Skeletal muscle tissue (tissue), 4 donors: ENCODE results near the gene ZNF33B. TPM values are rescaled to one million over a fixed set of nuclear protein-coding genes. Genes with fewer than 3 reads are reported as not detected.
"Not testable (repeated sequence)": the region's sequence is repeated elsewhere in the genome, so short reads cannot be mapped to it uniquely, and the experiment has no call there.

Experiments used
- H3K27ac ChIP-seq: one replicate; pipeline ENCODE4 v1.7.0; 2013; ENCODE audit warnings: mild to moderate bottlenecking, low read depth, low read length, inconsistent platforms
- H3K27me3 ChIP-seq, 3 donors: one replicate each; pipeline ENCODE4 v1.7.0; 2013; ENCODE audit warnings: low read length in 3 of 3; ENCODE audit not compliant: control insufficient read depth in 3 of 3, insufficient read depth in 3 of 3
- H3K36me3 ChIP-seq, 3 donors: one replicate each; pipeline ENCODE4 v1.7.0; 2013; ENCODE audit warnings: low read length in 3 of 3; ENCODE audit not compliant: control insufficient read depth in 3 of 3, insufficient read depth in 3 of 3
- H3K4me1 ChIP-seq, 3 donors: one replicate each; pipeline ENCODE4 v1.7.0; 2013; ENCODE audit warnings: low read length in 3 of 3, mild to moderate bottlenecking in 3 of 3; ENCODE audit not compliant: control insufficient read depth in 3 of 3, insufficient read depth in 3 of 3
- H3K4me3 ChIP-seq, 3 donors: one replicate each; pipeline ENCODE4 v1.7.0; 2013; ENCODE audit warnings: low read length in 3 of 3
- H3K9ac ChIP-seq, 3 donors: one replicate each; pipeline ENCODE4 v1.7.0; 2013; ENCODE audit warnings: low read length in 3 of 3, mild to moderate bottlenecking in 3 of 3, moderate library complexity in 2 of 3, low read depth in 1 of 3
- H3K9me3 ChIP-seq, 3 donors: one replicate each; pipeline ENCODE4 v1.7.0; 2013; ENCODE audit warnings: low read length in 3 of 3; ENCODE audit not compliant: control insufficient read depth in 3 of 3
- total RNA-seq: library from RNA; depleted of rRNA; stranded (reverse); fragments of >200 nt; gene quantifications from one replicate; pipeline ENCODE4 v1.2.3, GENCODE V29; 2014
- donor health status: Osteomylitis.

ZNF33B gene
- 8.4 TPM for total RNA-seq

DNA sequence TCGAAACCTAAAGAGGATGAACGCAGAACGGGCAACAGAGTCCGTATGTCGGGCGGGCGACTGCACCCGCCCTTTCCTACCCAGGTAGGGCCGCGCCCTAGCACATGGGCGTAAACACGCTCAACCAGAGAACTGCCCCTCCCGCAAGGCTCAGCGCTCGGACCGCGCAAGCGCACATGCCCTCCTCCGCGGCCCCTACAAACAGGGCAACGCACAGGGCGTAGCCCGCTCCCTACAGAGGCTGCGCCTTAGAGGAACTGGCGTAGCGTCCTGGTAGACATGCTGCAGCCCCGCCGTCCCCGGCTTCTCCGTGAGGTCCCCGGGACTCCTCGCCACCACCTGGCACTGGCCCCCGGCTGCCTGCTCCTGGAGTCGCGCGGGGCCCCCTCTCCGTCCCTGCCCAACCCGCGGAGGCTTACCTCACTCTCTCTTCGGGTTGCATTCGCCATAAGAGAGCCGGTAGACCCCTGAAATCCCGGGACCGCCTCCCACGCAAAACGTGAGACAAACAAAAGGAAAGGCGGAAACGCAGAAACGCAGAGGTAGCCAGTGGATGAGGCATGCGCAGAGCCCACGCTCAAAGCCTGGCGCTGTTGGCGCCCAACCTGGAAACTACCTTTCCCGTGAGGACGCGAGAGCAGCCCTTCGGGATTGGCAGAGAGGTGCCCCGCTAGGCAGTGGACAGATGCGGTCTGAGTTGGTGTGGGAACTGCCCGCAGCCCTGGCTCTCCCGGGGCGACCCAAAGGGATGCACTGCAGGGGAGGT lies at the start of gene ZNF33B:
ZNF33B (minus strand) TSS at position 516 of the 766 bp plus-strand sequence. CDS start 1,642 bp downstream, outside the sequence.
- Histone ChIP-seq H3K27me3 (no peaks in the 10 kb centered on the region), H3K4me3 (peak within 1 kb of the TSS; percentile 89 to 97 (median 94)), H3K9ac (peak within 1 kb of the TSS; percentile 76 to 94 (median 87)), H3K4me1 (peaks cover 4 to 17% (median 6%) of the 10 kb centered on the region in 3 donors), H3K36me3 (peaks cover 0 to 4% (median 0%) of the 10 kb centered on the region in 3 donors), H3K9me3 (no peaks in the 10 kb centered on the region), H3K27ac (peak within 1 kb of the TSS; percentile 75)

DNA sequence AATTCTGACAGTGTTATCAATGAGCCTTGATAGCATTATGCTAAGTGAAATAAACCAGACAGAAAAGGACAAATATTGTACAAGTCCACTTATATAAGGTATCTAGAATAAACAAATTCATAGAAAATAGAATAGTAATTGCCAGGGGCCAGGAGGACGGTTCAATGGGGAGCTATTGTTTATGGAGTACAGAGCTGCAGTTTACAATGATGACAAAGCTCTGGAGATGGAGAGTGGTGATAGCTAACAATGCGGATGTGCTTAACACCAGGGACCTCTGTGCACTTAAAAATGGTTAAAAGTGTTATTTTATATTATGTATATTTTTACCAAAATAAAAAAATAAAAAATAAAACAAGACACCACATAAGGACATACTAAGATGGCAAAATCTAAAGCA lies 46.1 kb upstream of the ZNF33B start:
- H3K27ac ChIP-seq: no peak overlapping the region
- no peaks in the 10 kb centered on the region for H3K27me3 ChIP-seq
- no peaks in the 10 kb centered on the region for H3K9me3 ChIP-seq
- H3K4me1 ChIP-seq: no peaks in the 10 kb centered on the region
- H3K9ac ChIP-seq: no peak overlapping the region
- H3K36me3 ChIP-seq: no peaks in the 10 kb centered on the region
- no peak overlapping the region for H3K4me3 ChIP-seq

DNA sequence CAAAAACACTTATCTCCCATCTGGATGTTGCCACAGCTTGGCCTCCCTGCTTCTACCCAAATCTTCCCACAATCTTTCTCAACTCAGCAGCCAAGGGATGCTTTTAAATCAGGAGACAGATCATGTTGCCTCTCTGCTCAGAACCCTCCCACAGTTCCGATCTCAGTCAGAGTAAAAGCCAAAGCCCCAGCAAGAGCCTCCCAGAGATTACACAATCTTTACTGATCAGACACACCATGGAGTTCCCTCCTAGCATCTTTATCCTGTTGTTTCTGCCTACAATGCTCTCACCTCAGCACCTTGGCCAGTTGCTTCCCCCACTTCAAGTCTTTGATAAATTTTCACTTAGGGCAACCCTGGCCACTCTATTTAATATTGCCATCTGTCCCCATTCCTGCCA lies 41.9 kb upstream of the ZNF33B start:
- Histone ChIP-seq H3K36me3 (no peaks in the 10 kb centered on the region), H3K9me3 (no peaks in the 10 kb centered on the region), H3K4me1 (no peaks in the 10 kb centered on the region), H3K27me3 (no peaks in the 10 kb centered on the region), H3K9ac (no peak overlapping the region), H3K4me3 (no peak overlapping the region), H3K27ac (no peak overlapping the region)

DNA sequence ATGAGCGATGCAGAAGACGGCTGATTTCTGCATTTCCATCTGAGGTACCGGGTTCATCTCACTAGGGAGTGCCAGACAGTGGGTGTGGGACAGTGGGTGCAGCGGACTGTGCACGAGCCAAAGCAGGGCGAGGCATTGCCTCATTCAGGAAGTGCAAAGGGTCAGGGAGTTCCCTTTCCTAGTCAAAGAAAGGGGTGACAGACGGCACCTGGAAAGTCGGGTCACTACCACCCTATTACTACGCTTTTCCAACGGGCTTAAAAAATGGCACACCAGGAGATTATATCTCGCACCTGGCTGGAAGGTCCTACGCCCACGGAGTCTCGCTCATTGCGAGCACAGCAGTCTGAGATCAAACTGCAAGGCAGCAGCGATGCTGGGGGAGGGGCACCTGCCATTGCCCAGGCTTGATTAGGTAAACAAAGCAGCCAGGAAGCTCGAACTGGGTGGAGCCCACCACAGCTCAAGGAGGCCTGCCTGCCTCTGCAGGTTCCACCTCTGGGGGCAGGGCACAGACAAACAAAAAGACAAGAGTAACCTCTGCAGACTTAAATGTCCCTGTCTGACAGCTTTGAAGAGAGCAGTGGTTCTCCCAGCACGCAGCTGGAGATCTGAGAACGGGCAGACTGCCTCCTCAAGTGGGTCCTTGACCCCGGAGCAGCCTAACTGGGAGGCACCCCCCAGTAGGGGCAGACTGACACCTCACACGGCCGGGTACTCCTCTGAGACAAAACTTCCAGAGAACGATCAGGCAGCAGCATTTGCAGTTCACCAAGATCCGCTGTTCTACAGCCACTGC lies 27.0 kb upstream of the ZNF33B start:
- not testable (repeated sequence) for H3K27ac ChIP-seq, H3K9me3 ChIP-seq, H3K4me1 ChIP-seq, H3K9ac ChIP-seq, H3K27me3 ChIP-seq, H3K4me3 ChIP-seq, H3K36me3 ChIP-seq

DNA sequence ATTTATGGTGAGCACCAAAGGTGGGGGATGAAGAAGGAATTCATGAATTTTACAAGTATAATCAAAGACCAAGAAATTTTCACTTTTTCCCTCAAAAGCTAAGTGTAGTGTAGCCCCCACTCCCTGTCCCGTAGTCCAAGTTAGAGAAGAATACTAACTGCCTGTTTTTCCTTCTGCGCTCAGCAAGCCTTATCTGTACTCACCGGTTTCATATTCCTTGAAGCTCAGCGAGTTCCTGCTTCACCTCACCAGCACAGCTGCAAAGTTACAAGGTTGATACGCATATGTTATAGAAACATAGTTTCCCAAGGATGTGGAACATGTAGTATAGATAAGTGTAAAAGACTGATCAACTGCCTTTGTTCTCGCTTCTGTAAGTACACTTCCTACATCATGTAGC lies 16.0 kb upstream of the ZNF33B start:
- no peaks in the 10 kb centered on the region for H3K36me3 ChIP-seq
- no peak overlapping the region for H3K27ac ChIP-seq
- H3K9ac ChIP-seq: no peak overlapping the region
- no peaks in the 10 kb centered on the region for H3K27me3 ChIP-seq
- no peaks in the 10 kb centered on the region for H3K9me3 ChIP-seq
- no peaks in the 10 kb centered on the region for H3K4me1 ChIP-seq
- no peak overlapping the region for H3K4me3 ChIP-seq

DNA sequence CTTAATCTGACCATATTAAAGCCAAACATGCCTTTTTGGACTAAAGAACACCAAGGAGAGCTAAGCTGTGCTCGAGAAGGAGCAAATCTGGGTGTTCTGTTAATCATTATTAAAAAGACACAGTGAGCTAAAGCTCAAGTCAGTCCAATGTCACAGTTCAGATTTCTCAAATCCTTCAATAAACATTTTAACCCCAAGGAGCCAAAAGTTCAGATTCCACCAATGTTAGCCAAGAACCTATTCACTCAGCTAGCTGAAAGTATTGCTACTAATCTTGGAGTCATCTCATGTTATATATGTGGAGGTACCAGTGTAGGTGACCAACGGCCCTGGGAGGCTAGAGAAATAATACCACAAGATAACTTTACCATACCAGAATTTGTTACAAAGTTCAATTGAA lies 14.5 kb upstream of the ZNF33B start:
- no peak overlapping the region for H3K27ac ChIP-seq
- H3K9me3 ChIP-seq: no peaks in the 10 kb centered on the region
- no peak overlapping the region for H3K9ac ChIP-seq
- H3K27me3 ChIP-seq: peaks cover 0 to 2% (median 0%) of the 10 kb centered on the region in 3 donors
- H3K36me3 ChIP-seq: no peaks in the 10 kb centered on the region
- H3K4me3 ChIP-seq: no peak overlapping the region
- no peaks in the 10 kb centered on the region for H3K4me1 ChIP-seq

DNA sequence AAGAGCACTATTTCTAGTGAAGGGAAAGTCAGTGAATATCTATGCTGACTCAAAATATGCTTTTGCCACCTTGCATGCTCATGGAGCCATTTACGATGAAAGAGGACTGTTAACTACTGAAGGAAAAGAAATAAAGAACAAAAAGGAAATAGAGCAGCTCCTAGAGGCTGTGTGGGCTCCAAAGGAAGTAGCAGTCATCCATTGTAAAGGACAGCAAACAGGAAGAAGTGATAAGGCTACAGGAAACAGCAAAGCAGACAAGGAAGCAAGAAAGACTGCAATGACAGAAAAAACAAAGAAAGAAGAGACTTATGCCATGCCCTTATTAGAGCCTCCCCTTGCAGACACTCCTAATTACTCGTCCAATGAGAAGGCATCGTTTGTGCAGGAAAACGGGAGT lies 12.0 kb upstream of the ZNF33B start:
- no peaks in the 10 kb centered on the region for H3K4me1 ChIP-seq
- H3K9me3 ChIP-seq: no peaks in the 10 kb centered on the region
- H3K36me3 ChIP-seq: no peaks in the 10 kb centered on the region
- peaks cover 0 to 2% (median 0%) of the 10 kb centered on the region in 3 donors for H3K27me3 ChIP-seq
- H3K4me3 ChIP-seq: no peak overlapping the region
- H3K9ac ChIP-seq: no peak overlapping the region
- no peak overlapping the region for H3K27ac ChIP-seq

DNA sequence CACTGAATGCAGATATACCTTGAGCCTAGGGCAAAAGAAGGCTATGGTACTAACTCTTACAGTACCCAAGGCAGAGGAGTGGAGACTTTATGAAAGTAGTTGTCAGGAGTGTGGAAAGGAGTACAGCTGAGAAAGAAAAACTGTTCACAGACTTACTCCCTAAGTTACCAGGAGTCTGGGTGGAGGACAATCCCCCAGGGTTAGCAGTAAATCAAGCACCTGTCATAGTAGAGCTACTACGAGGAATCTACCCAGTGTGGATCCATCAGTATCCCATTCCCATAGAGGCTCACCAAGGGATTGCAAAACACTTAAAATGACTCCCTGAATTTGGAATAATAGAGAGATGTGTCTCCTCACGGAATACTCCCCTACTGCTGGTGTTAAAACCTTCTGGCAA lies 10.1 kb upstream of the ZNF33B start:
- Histone ChIP-seq H3K4me3 (no peak overlapping the region), H3K9me3 (no peaks in the 10 kb centered on the region), H3K9ac (no peak overlapping the region), H3K27ac (no peak overlapping the region), H3K4me1 (no peaks in the 10 kb centered on the region), H3K36me3 (no peaks in the 10 kb centered on the region), H3K27me3 (peaks cover 0 to 2% (median 0%) of the 10 kb centered on the region in 3 donors)

DNA sequence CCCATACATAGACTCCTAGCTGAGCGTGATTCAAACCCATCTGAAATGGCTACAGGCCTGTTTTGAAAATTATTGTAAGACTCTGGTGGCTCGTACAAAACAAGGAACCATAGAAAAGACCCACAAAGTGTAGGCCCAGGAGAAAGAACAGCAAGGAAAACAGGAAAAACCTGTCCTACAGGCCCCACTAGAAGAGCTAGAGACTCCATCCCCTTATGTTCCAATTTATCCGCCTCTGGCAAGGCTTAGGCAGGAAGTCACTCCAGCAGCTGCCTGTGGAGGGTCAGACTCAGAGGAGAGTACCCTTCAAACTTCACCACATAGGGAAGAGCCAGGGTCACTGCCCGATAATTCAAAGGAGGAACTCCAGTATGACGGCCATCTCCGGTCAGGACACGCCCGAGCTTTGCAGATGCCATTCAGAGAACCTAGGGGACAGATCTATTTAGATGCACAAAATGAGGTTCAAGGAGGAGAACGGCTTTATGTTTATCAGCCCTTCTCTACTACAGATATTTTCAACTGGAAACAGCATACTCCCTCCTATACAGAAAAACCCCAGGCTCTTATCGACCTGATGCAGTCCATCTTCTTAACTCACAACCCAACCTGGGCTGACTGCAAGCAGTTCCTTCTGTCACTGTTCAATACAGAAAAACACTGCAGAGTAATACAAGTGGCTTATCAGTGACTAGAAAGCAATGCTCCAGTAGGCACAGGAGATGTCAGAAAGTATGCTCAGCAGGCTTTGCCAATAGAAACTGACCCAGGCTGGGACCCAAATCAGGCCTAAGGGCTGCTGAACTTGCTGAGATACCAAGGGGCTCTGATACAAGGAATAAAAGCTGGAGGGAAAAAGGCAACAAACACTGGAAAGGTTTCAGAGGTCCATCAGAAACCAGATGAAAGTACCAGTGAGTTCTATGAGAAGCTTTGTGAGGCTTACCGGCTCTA lies 8.6 kb upstream of the ZNF33B start:
- peaks cover 0 to 2% (median 0%) of the 10 kb centered on the region in 3 donors for H3K27me3 ChIP-seq
- no peaks in the 10 kb centered on the region for H3K9me3 ChIP-seq
- H3K4me1 ChIP-seq: no peaks in the 10 kb centered on the region
- no peak overlapping the region for H3K9ac ChIP-seq
- no peak overlapping the region for H3K4me3 ChIP-seq
- H3K36me3 ChIP-seq: no peaks in the 10 kb centered on the region
- no peak overlapping the region for H3K27ac ChIP-seq
